ENCODE data around the gene CAMTA1. TPM values are rescaled to one million over a fixed set of nuclear protein-coding genes. Genes with fewer than 3 reads are reported as not detected.

CAMTA1 gene
- total RNA-seq, 2 experiments from 2014 or later, result 39.3 to 48.8 TPM

DNA sequence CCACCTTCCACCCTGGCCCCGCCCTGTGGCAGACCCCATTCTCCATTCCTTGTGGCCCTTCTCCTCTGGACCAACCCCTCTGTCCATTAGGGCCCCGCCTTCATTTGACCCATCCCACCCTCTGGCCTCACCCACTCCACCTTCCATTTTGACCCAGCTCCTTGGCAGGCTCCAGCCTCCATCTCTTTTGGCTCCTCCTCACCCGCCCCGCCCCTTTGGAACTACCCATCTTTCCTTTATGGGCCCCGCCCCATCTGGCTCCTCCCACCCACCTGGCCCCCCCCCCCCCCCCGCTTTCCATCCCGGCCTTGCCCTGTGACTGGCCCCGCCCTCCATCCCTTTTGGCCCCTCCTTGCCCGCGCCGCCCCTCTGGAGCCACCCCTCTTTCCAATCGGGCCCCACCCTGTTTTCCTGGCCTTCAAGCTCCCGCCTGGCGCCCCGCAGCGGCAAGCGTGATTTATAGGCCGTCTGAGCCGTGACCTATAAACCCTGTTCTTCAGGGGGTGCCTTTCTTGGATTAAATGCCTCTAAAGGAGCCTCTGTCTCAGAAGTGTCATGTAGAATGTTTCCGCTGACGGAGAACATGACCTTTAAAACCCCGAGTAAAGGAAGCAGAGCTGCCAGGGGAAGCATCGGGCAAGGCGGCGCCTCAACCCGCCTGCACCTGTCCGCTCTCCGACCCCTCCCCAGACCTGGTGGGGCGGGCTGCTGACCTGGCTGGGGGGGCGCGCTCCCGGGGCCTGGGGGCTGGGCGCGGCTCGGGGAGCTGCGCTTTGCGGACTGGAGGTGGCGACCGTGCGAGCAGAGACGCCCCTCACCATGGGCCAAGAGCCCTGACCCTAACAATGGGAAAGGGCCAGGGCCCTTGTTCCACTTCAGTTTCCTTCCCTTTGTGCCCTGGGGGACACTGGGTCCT, 178.0 kb downstream of the CAMTA1 start:
- H3K4me3 Mint-ChIP-seq, result peak overlapping the region; percentile 61
- no peaks in the 10 kb centered on the region for H3K9me3 Mint-ChIP-seq
- DNase-seq, result peak; percentile 42
- H3K4me1 Mint-ChIP-seq, result peaks cover 17% of the 10 kb centered on the region
- H3K27ac Mint-ChIP-seq, result no peak overlapping the region
- ChIA-PET POLR2A (interaction anchor here (0.6 to 0.8 kb wide), 2 partner anchors 178 to 542 kb away, joined by 3 to 4 read pairs; partner anchors contain the start of gene CAMTA1), CTCF (no interaction called here)
- peaks cover 38% of the 10 kb centered on the region for H3K27me3 Mint-ChIP-seq
- no peaks in the 10 kb centered on the region for H3K36me3 Mint-ChIP-seq (ENCODE audit: low read depth)

DNA sequence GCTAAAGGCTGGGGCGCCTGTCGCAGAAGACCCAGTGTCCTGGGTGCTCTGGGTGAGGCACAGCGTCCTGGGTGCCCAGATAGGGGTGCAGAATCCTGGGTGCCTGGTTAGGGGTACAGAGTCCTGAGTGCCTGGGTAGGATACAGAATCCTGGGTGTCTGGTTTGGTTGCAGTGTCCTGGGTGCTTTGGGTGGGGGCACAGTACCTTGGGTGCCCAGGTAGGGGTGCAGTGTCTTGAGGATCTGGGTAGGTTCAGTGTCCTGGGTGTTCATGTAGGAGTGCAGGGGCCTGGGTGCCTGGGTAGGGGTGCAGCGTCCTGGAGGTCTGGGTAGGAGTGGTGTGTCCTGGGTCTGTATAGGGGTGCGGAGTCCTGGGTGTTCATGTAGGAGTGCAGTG, 178.7 kb downstream of the CAMTA1 start:
- H3K27ac Mint-ChIP-seq, result no peak overlapping the region
- no peak for DNase-seq
- POLR2A ChIA-PET, result no interaction called here

DNA sequence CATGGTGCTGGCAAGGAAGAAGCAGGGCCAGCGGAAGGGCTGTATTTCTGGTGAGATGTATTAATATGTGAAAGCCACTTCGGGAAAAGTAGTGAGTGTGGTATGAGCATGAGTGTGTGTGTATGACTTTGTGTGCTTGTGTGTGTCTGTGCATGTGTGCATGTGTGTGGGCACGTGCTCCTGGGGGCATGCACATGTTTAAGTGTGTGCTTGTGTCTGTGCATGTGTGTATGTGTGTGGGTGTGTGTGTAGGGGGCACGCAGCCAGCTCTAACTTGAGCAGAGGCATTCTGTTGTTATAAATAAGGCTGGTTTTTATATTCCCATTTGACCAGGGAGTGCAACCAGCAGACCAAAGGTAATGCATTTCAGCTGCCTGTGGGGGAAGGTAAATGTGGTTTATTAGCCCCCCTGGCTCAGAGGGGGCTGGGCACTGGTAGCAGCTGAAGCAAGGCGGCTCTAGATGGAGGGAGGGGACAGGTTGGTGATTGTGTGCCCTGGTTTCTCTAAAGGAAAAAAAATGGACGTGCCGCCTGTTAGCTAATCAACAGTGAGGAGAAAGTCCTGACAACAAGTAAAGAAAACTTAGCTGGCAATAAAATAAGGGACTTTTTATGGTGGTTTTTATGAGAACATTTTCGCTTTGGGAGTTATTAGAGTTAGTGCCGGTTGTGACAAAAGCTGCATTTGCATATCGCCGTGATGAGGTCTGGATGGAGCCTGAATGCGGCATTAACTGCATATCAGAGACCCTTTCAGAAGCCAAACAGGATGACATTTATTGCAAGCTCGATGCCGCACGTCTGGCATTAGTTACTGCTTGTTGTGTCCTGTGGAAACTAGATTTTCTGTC, 180.1 kb downstream of the CAMTA1 start:
- ChIA-PET POLR2A (interaction anchor here (0.7 kb wide), 1 partner anchor 181 kb away, joined by 4 read pairs; no protein-coding TSS in a partner anchor), CTCF (no interaction called here)
- no peak overlapping the region for H3K27ac Mint-ChIP-seq
- peaks cover 49% of the 10 kb centered on the region for H3K27me3 Mint-ChIP-seq
- H3K4me3 Mint-ChIP-seq, result no peak overlapping the region
- H3K36me3 Mint-ChIP-seq (ENCODE audit: low read depth), result no peaks in the 10 kb centered on the region
- H3K4me1 Mint-ChIP-seq, result peaks cover 30% of the 10 kb centered on the region
- no peaks in the 10 kb centered on the region for H3K9me3 Mint-ChIP-seq
- DNase-seq, result no peak

More for the DNA sequence above, 178.7 kb downstream of the CAMTA1 start:
- H3K9me3 Mint-ChIP-seq, result no peaks in the 10 kb centered on the region
- no peaks in the 10 kb centered on the region for H3K36me3 Mint-ChIP-seq (ENCODE audit: low read depth)
- H3K4me1 Mint-ChIP-seq, result peaks cover 24% of the 10 kb centered on the region
- H3K27me3 Mint-ChIP-seq, result peaks cover 44% of the 10 kb centered on the region
- CTCF ChIA-PET, result no interaction called here
- no peak overlapping the region for H3K4me3 Mint-ChIP-seq

DNA sequence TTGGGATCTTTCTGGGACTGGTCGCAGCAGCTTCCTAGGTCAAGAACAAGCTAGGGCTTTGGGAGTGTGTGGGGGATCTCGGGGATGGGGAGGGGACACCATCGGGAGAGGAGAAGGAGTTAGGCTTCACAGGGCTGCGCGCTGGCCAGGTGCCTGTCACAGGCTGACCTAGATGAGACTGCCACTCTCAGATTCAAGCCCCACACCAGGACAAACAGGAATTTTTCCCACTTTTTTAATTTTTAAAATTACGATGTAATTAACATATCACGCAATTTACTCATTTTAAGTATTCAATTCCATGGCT, 180.6 kb downstream of the CAMTA1 start:
- Mint-ChIP-seq H3K27me3 (peaks cover 46% of the 10 kb centered on the region), H3K27ac (no peak overlapping the region), H3K9me3 (no peaks in the 10 kb centered on the region), H3K36me3 (ENCODE audit: low read depth) (no peaks in the 10 kb centered on the region), H3K4me1 (peaks cover 30% of the 10 kb centered on the region), H3K4me3 (no peak overlapping the region)
- no peak for DNase-seq
- ChIA-PET POLR2A (no interaction called here), CTCF (no interaction called here)

DNA sequence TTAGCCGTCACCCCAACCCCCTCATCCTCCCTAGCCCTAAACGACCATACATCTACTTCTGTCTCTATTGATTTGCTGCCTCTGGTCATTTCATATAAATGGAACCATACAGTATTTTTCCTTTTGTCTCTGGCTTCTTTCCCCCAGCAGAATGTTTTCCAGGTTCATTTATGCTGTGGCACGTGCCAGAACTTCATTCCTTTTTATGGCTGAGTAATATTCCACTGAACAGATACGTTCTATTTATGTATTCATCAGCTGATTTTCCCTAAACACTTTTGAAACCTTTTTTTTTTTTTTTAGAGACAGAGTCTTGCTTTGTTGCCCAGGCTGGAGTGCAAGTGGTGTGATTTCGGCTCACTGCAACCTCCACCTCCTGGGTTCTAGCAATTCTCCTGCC, 181.1 kb downstream of the CAMTA1 start:
- no peak overlapping the region for H3K27ac Mint-ChIP-seq
- no peak overlapping the region for H3K4me3 Mint-ChIP-seq
- peaks cover 44% of the 10 kb centered on the region for H3K27me3 Mint-ChIP-seq
- ChIA-PET POLR2A (no interaction called here), CTCF (no interaction called here)
- peaks cover 30% of the 10 kb centered on the region for H3K4me1 Mint-ChIP-seq
- no peak for DNase-seq
- no peaks in the 10 kb centered on the region for H3K9me3 Mint-ChIP-seq
- no peaks in the 10 kb centered on the region for H3K36me3 Mint-ChIP-seq (ENCODE audit: low read depth)

DNA sequence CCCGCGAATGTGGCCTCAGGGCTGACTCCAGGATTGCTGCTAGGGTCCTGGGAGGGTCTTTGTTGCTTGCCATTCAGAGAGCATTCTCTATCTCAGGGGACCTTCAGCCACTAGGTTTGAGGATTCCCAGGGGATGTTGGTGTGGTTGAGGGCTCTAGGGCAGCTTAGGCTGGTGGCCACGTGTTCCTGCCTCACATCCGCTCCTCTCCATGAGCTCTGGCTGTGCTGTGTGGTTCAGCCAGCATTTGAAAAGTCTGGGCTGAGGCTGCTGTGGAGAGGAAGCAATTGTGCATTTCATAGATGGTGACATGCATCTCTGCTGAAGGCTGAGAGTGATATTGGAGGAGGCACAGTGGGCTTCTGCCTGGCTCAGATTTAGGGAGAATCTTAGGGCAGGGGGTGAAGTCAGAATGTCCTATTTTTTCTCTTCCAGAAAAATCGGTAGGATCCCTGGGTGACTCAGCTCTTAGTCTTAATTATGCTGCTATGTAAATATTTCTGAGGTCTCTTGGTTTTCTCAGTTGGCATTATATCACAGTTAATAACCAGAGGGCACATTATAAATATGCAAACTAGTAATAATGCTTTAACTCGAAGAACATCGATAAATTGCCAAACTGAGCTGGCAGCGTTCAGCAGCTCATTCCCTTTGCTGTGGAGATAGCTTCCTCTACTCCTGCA, 182.3 kb downstream of the CAMTA1 start:
- no peaks in the 10 kb centered on the region for H3K9me3 Mint-ChIP-seq
- H3K36me3 Mint-ChIP-seq (ENCODE audit: low read depth), result no peaks in the 10 kb centered on the region
- H3K4me1 Mint-ChIP-seq, result peaks cover 30% of the 10 kb centered on the region
- DNase-seq, result no peak
- H3K27ac Mint-ChIP-seq, result no peak overlapping the region
- CTCF ChIA-PET, result no interaction called here
- POLR2A ChIA-PET, result no interaction called here
- H3K4me3 Mint-ChIP-seq, result no peak overlapping the region
- peaks cover 42% of the 10 kb centered on the region for H3K27me3 Mint-ChIP-seq

DNA sequence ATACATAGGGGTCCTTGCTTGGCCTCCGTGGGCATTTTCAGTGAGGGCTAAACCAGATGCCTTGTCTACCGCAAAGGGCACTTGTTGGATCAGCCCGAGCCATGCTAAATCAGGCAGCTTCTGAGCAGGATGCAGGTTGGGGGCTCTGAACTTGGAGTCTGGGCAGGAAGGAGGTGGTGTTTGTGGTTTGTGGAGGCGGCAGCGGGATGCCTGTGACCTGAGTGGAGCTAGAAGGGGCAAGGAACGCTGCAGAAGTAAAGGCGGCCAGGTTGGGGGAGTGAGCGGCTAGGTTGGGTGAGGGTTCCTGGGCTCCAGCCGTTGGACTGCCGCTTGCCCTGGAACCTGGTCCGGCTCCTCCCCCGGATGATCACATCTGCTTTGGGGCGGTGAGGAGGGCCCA, 183.9 kb downstream of the CAMTA1 start:
- ChIA-PET POLR2A (no interaction called here), CTCF (no interaction called here)
- DNase-seq, result peak; percentile 22
- no peaks in the 10 kb centered on the region for H3K36me3 Mint-ChIP-seq (ENCODE audit: low read depth)
- no peaks in the 10 kb centered on the region for H3K9me3 Mint-ChIP-seq
- peaks cover 21% of the 10 kb centered on the region for H3K4me1 Mint-ChIP-seq
- H3K27ac Mint-ChIP-seq, result no peak overlapping the region
- no peak overlapping the region for H3K4me3 Mint-ChIP-seq
- peaks cover 37% of the 10 kb centered on the region for H3K27me3 Mint-ChIP-seq

DNA sequence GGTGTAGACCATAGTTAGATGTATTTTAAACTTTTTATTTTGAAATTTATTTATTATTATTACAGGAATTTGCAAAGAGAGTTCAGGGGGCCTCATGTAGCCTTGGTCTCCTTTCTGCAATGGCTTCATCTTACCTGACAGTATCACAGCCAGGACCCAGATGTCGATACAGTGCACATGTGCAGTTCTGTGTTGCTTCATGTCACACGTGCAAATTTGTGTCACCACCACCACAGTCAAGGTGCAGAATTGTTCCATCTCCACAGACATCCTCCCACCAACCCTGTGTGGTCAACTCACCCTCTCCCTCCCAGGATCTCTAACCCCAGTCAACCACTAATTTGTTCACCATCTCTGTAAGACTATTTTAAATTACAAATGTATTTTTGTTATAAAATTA, 184.5 kb downstream of the CAMTA1 start:
- POLR2A ChIA-PET, result no interaction called here
- H3K4me3 Mint-ChIP-seq, result no peak overlapping the region
- H3K27ac Mint-ChIP-seq, result no peak overlapping the region
- H3K4me1 Mint-ChIP-seq, result peaks cover 21% of the 10 kb centered on the region
- peaks cover 32% of the 10 kb centered on the region for H3K27me3 Mint-ChIP-seq
- CTCF ChIA-PET, result no interaction called here
- H3K36me3 Mint-ChIP-seq (ENCODE audit: low read depth), result no peaks in the 10 kb centered on the region
- no peaks in the 10 kb centered on the region for H3K9me3 Mint-ChIP-seq
- DNase-seq, result no peak

DNA sequence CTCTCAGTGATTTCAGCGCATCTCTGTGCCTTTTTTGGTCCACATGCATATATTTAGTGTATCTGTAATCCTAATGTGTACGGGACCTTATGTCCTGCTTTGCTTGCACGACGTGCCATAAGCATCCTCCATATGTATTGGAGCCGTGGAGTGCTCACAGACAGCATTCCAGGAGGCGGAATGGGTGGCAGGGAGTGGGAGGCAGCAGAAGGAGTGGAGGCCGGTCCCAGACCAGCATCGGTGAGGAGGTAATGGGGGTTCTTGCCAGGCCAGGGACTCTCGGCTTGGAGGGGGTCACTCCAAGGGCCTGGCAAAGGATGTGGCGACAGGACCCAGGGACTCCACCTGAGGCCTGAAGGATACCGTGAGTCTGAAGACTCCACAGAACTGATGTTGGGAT, 185.0 kb downstream of the CAMTA1 start:
- CTCF ChIA-PET, result no interaction called here
- H3K9me3 Mint-ChIP-seq, result no peaks in the 10 kb centered on the region

DNA sequence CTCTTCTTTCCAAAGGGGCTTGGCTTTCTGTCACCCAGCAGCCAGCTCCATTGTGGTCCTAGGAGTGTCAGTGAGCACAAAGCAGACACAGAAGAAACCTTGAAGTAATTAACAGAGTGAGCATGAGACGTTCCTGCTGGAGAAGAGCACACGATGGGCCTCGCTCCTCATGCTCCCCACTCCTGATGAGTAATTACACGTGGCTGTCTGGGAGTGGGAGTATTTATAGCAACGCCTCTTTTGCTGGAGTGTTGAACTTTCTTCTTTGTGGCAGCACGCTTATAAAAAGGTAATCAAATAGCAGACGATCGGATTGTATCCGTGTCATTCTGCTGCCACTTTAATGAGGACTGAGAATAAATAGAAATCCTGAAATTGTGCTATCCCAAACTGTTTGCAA, 185.8 kb downstream of the CAMTA1 start:
- Mint-ChIP-seq H3K27ac (no peak overlapping the region), H3K27me3 (peaks cover 24% of the 10 kb centered on the region), H3K36me3 (ENCODE audit: low read depth) (no peaks in the 10 kb centered on the region), H3K4me3 (no peak overlapping the region), H3K9me3 (no peaks in the 10 kb centered on the region), H3K4me1 (peaks cover 21% of the 10 kb centered on the region)
- CTCF ChIA-PET, result no interaction called here
- DNase-seq, result no peak
- POLR2A ChIA-PET, result no interaction called here

More for the DNA sequence above, 185.0 kb downstream of the CAMTA1 start:
- Mint-ChIP-seq H3K4me1 (peaks cover 21% of the 10 kb centered on the region), H3K4me3 (no peak overlapping the region), H3K36me3 (ENCODE audit: low read depth) (no peaks in the 10 kb centered on the region), H3K27ac (no peak overlapping the region), H3K27me3 (peaks cover 28% of the 10 kb centered on the region)
- POLR2A ChIA-PET, result no interaction called here
- DNase-seq, result no peak

DNA sequence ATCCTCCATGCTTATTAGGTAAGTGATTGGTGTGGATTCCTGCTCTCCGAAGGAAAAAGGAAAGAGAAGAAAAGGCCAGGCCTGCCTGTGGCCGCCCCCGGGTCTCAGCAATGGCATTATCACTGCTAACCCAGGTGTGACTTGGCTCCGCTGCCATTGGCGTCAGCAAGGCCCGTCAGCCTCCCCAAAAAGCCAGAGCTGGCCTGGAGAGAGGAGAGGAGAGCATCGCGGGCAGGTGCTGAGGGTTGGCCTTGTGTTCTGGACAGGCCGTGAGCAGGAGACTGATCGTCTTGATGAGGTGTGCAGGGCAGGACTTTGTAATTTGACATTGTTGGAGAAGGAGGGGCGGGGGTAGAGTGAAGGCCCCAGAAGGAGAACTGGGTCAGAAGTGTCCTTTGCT, 186.4 kb downstream of the CAMTA1 start:
- POLR2A ChIA-PET, result no interaction called here
- peaks cover 21% of the 10 kb centered on the region for H3K4me1 Mint-ChIP-seq
- H3K27me3 Mint-ChIP-seq, result peaks cover 24% of the 10 kb centered on the region
- CTCF ChIA-PET, result no interaction called here
- H3K4me3 Mint-ChIP-seq, result no peak overlapping the region
- H3K27ac Mint-ChIP-seq, result no peak overlapping the region
- H3K9me3 Mint-ChIP-seq, result no peaks in the 10 kb centered on the region
- no peak for DNase-seq
- no peaks in the 10 kb centered on the region for H3K36me3 Mint-ChIP-seq (ENCODE audit: low read depth)

DNA sequence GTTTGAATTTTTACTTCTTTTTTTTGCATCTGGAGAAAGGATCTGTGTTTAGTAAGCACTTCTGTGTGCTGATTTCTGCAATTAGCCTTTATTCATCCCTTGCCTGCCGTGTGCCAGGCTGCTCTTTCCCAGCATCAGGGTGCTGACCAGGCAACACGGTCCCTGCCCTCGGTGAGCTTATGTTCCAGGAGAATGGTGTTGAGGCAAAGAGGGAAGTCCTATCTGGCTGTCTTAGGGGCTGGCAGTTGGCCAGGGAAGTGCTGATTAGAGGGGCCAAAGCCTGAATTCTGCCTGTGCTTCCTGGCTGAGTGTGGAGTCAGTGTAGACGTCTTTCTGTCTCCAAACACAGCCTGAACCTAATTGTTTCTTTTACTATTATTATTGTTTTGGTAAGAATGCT, 187.1 kb downstream of the CAMTA1 start:
- H3K36me3 Mint-ChIP-seq (ENCODE audit: low read depth), result no peaks in the 10 kb centered on the region
- H3K9me3 Mint-ChIP-seq, result no peaks in the 10 kb centered on the region
- peaks cover 20% of the 10 kb centered on the region for H3K27me3 Mint-ChIP-seq
- H3K27ac Mint-ChIP-seq, result no peak overlapping the region
- ChIA-PET POLR2A (no interaction called here), CTCF (no interaction called here)
- peaks cover 20% of the 10 kb centered on the region for H3K4me1 Mint-ChIP-seq
- no peak overlapping the region for H3K4me3 Mint-ChIP-seq
- no peak for DNase-seq

DNA sequence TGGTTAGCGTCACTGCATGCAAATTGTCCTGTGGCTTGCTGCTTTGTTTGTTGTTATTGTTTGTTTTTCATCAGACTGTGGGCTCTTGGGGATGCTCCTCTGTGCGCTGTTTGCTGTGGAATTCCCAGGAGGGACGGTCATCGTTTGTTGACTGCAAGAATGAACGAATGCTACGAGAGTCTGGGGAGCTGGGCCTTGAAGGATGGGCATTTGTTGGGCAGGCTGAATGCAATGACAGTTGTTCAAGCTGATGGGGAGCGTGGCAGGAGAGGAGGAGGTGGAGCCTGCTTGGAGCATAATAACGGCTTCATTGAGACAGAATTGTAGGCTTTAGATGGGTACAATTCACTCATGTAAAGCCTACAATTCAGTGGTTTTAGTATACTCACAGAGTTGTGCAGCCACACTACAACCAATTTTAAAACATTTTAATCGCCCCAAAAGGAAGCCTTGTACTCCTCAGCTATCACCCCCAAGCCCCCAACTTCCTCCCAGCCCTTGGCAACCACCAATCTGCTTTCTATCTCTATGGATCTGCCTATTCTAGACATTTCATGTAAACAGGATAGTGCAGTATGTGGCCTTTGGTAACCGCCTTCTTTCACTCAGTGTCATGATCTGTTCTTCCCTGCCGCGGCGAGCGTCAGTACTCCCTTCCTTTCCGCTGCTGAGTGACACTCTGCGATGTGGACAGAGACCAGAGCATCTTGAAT, 190.2 kb downstream of the CAMTA1 start:
- ChIA-PET CTCF (no interaction called here), POLR2A (no interaction called here)
- no peaks in the 10 kb centered on the region for H3K4me1 Mint-ChIP-seq
- H3K27me3 Mint-ChIP-seq, result no peaks in the 10 kb centered on the region
- H3K9me3 Mint-ChIP-seq, result no peaks in the 10 kb centered on the region
- no peak overlapping the region for H3K27ac Mint-ChIP-seq
- no peaks in the 10 kb centered on the region for H3K36me3 Mint-ChIP-seq (ENCODE audit: low read depth)
- no peak for DNase-seq
- H3K4me3 Mint-ChIP-seq, result no peak overlapping the region
